GM12878 (cell line): Measurements from ENCODE around the gene IL1RAPL1. TPM values are rescaled to one million over a fixed set of nuclear protein-coding genes. Genes with fewer than 3 reads are reported as not detected.

Experiments used
- ATAC-seq: fragments of 200-7000 bp; cut with Tn5 transposase; 3 replicates; pipeline ENCODE4 v1.9.1; 2020; ENCODE audit warnings: mild to moderate bottlenecking, moderate library complexity
- BruUV-seq: library from RNA; stranded (reverse); fragments of 400-500 nt; replicated peaks from 2 replicates; lab custom pipeline; 2021; lab: Mats Ljungman, UMichigan
- CTCF ChIA-PET: fragments of 300-600 bp; sonication (Branson Sonifier 250); formaldehyde crosslinking; extraction: SDS; loops from one replicate; lab custom pipeline; 2021; ENCODE audit warnings: inconsistent platforms; lab: Yijun Ruan, JAX
- POLR2A ChIA-PET: fragments of 350-600 bp; formaldehyde crosslinking; extraction: SDS; loops from one replicate; lab custom pipeline; 2021; ENCODE audit warnings: inconsistent platforms; lab: Charles Lee
- RAD21 ChIA-PET: fragments of 300-600 bp; sonication (Branson Sonifier 250); formaldehyde crosslinking; loops from one replicate; lab custom pipeline; 2023; ENCODE audit warnings: antibody characterized with exemption; ENCODE audit not compliant: unreplicated experiment; lab: Charles Lee
- SMC1A ChIA-PET: fragments of 300-600 bp; sonication (Branson Sonifier 250); formaldehyde crosslinking; loops from one replicate; lab custom pipeline; 2023; ENCODE audit not compliant: unreplicated experiment, uncharacterized antibody; lab: Charles Lee
- DNase-seq: peaks from one replicate; pipeline ENCODE4 v3.0.0-alpha.2; 2011; ENCODE audit warnings: low read depth, low spot score
- FAIRE-seq: peaks from 3 replicates; lab custom pipeline; 2011; peaks lifted over from hg19 to GRCh38; lab: Jason Lieb, UNC
- H2AFZ ChIP-seq: 2 replicates; pipeline ENCODE4 v1.6.0; 2011; ENCODE audit warnings: low read depth, low read length, control low read depth; ENCODE audit not compliant: control insufficient read depth
- H3K27ac ChIP-seq: 2 replicates; pipeline ENCODE4 v1.5.1; 2011; ENCODE audit warnings: control low read depth; ENCODE audit not compliant: control insufficient read depth, insufficient read depth
- H3K27me3 ChIP-seq, 2 experiments: replicated peaks in 1 of 2; 2 replicates each; pipeline versions ENCODE4 v1.6.0 to v1.6.1; 2011; ENCODE audit warnings: low read length in 1 of 2; ENCODE audit not compliant: control insufficient read depth in 2 of 2, insufficient read depth in 2 of 2
- H3K36me3 ChIP-seq, 2 experiments: 2 replicates each; pipeline ENCODE4 v1.5.1; 2011; ENCODE audit warnings: low read length in 1 of 2; ENCODE audit not compliant: control insufficient read depth in 2 of 2, insufficient read depth in 2 of 2
- H3K4me1 ChIP-seq: 2 replicates; pipeline ENCODE4 v1.6.1; 2011; ENCODE audit warnings: mild to moderate bottlenecking, low read length, moderate library complexity, mixed read lengths; ENCODE audit not compliant: control insufficient read depth, insufficient read depth
- H3K4me2 ChIP-seq: 2 replicates; pipeline ENCODE4 v1.6.0; 2011; ENCODE audit warnings: control low read depth; ENCODE audit not compliant: control insufficient read depth, insufficient read depth
- H3K4me3 ChIP-seq: fragments of 200-600 bp; sonication (generic); 2 replicates; pipeline ENCODE4 v1.5.1; 2016
- H3K79me2 ChIP-seq: 2 replicates; pipeline ENCODE4 v1.6.0; 2011; ENCODE audit warnings: low read length; ENCODE audit not compliant: control insufficient read depth, insufficient read depth
- H3K9ac ChIP-seq: 2 replicates; pipeline ENCODE4 v1.8.0; 2011; ENCODE audit warnings: low read length, control low read depth, mixed read lengths; ENCODE audit not compliant: control insufficient read depth, insufficient read depth
- H3K9me3 ChIP-seq: replicated peaks from 3 replicates; pipeline ENCODE4 v1.5.1; 2011; ENCODE audit warnings: mild to moderate bottlenecking, low read length; ENCODE audit not compliant: control insufficient read depth, insufficient read depth
- H4K20me1 ChIP-seq: 2 replicates; pipeline ENCODE4 v1.6.0; 2011; ENCODE audit not compliant: control insufficient read depth, insufficient read depth
- BACH1 ChIP-seq: fragments of 450-650 bp; IDR thresholded peaks from 2 replicates; pipeline ENCODE4 v1.6.1; 2017; ENCODE audit warnings: mild to moderate bottlenecking, borderline replicate concordance
- CEBPB ChIP-seq, 2 experiments: fragments of 150-350 bp in 1 of 2; IDR thresholded peaks; 2 replicates each; pipeline ENCODE4 v1.6.1; 2012 to 2014; ENCODE audit warnings: low read depth in 2 of 2, low read length in 2 of 2, borderline replicate concordance in 1 of 2, inconsistent platforms in 1 of 2
- CEBPZ ChIP-seq: fragments of 150-350 bp; IDR thresholded peaks from 2 replicates; pipeline ENCODE4 v1.6.1; 2016; ENCODE audit warnings: low read depth, low read length
- EED ChIP-seq: sonication (generic); IDR thresholded peaks from 2 replicates; pipeline ENCODE4 v1.6.1; 2016; ENCODE audit warnings: antibody characterized with exemption, low read depth
- ETV6 ChIP-seq, 2 experiments: fragments of 450-650 bp in 1 of 2; IDR thresholded peaks in 1 of 2; conservative IDR thresholded peaks in 1 of 2; 2 replicates each; pipeline ENCODE4 v1.6.1; 2014; ENCODE audit warnings: antibody characterized with exemption in 1 of 2, borderline replicate concordance in 1 of 2, low read depth in 1 of 2, mild to moderate bottlenecking in 1 of 2, moderate library complexity in 1 of 2
- FOXM1 ChIP-seq: IDR thresholded peaks from 2 replicates; pipeline ENCODE4 v1.6.1; 2012; ENCODE audit warnings: low read depth, mild to moderate bottlenecking, inconsistent platforms, low read length, moderate library complexity
- MEF2A ChIP-seq: IDR thresholded peaks from 2 replicates; pipeline ENCODE4 v1.6.1; 2011; ENCODE audit warnings: low read depth, mild to moderate bottlenecking, low read length, moderate library complexity; ENCODE audit not compliant: insufficient read depth
- MTA2 ChIP-seq: fragments of 450-650 bp; IDR thresholded peaks from 2 replicates; pipeline ENCODE4 v1.6.1; 2016; ENCODE audit warnings: low read depth, mild to moderate bottlenecking, moderate library complexity
- NBN ChIP-seq: fragments of 450-650 bp; IDR thresholded peaks from 2 replicates; pipeline ENCODE4 v1.6.1; 2016
- NFIC ChIP-seq: IDR thresholded peaks from 2 replicates; pipeline ENCODE4 v1.6.1; 2012; ENCODE audit warnings: low read depth, mild to moderate bottlenecking, inconsistent platforms, low read length, moderate library complexity
- NFXL1 ChIP-seq: fragments of 450-650 bp; IDR thresholded peaks from 2 replicates; pipeline ENCODE4 v1.6.1; 2017; ENCODE audit warnings: antibody characterized with exemption, mild to moderate bottlenecking, borderline replicate concordance
- NRF1 ChIP-seq: conservative IDR thresholded peaks from 2 replicates; pipeline ENCODE4 v1.6.1; 2011; ENCODE audit warnings: mild to moderate bottlenecking, low read depth, low read length, improper control_type of control experiment
- PBX3 ChIP-seq: IDR thresholded peaks from 2 replicates; pipeline ENCODE4 v1.6.1; 2011; ENCODE audit warnings: mild to moderate bottlenecking, low read depth, low read length, moderate library complexity; ENCODE audit not compliant: insufficient replicate concordance
- POLR2A ChIP-seq: IDR thresholded peaks from 2 replicates; pipeline ENCODE4 v1.6.1; 2011; ENCODE audit warnings: low read depth, mild to moderate bottlenecking, low read length
- RUNX3 ChIP-seq: IDR thresholded peaks from 2 replicates; pipeline ENCODE4 v1.6.1; 2012; ENCODE audit warnings: low read length, inconsistent platforms
- SIN3A ChIP-seq: IDR thresholded peaks from 2 replicates; pipeline ENCODE4 v1.6.1; 2012; ENCODE audit warnings: low read depth, low read length, improper control_type of control experiment
- SREBF1 ChIP-seq: IDR thresholded peaks from 2 replicates; pipeline ENCODE4 v1.6.1; 2012; ENCODE audit warnings: mild to moderate bottlenecking, low read length
- SUPT20H ChIP-seq: IDR thresholded peaks from 2 replicates; pipeline ENCODE4 v1.6.1; 2011; ENCODE audit warnings: low read depth, mild to moderate bottlenecking, low read length, moderate library complexity, borderline replicate concordance; ENCODE audit not compliant: control insufficient read depth
- TAF1 ChIP-seq: IDR thresholded peaks from 2 replicates; pipeline ENCODE4 v1.6.1; 2011; ENCODE audit warnings: mild to moderate bottlenecking, low read depth, low read length, borderline replicate concordance
- TARDBP ChIP-seq: IDR thresholded peaks from 2 replicates; pipeline ENCODE4 v1.6.1; 2016; ENCODE audit warnings: borderline replicate concordance
- USF2 ChIP-seq: IDR thresholded peaks from 2 replicates; pipeline ENCODE4 v1.6.1; 2011; ENCODE audit warnings: low read depth, low read length, improper control_type of control experiment, borderline replicate concordance
- ZNF274 ChIP-seq: IDR thresholded peaks from one replicate; pipeline ENCODE4 v1.8.0; 2011; ENCODE audit not compliant: insufficient read length, insufficient read depth
- in situ Hi-C: fragments of 300-500 bp; cut with MboI; formaldehyde crosslinking; loops from 9 replicates; pipeline ENCODE4 v1.14.3; 2018; ENCODE audit warnings: mixed read lengths
- intact Hi-C: fragments of 100-400 bp; cut with micrococcal nuclease; formaldehyde crosslinking; loops from one replicate; pipeline ENCODE4 v1.14.2; 2022; ENCODE audit not compliant: unreplicated experiment
- polyA plus RNA-seq, 11 experiments: library from polyadenylated mRNA; depleted of rRNA in 4 of 11; unstranded in 6 of 11; stranded (reverse) in 5 of 11; fragments of >200 nt; fragmentation: Nextera tagmentation in 4 of 11; fragmentation: Illumina TruSeq in 1 of 11; extraction: Ambion mirVana in 4 of 11; extraction: Trizol in 1 of 11; gene quantifications; 1 replicate in 1 of 11; 2 replicates in 10 of 11; pipeline versions ENCODE4 v1.2.1 to v1.2.3, GENCODE V29; 2011 to 2016; ENCODE audit warnings: inconsistent platforms in 2 of 11, missing spikeins in 2 of 11, low read depth in 1 of 11
- total RNA-seq, 4 experiments: library from RNA; depleted of rRNA in 3 of 4; stranded (reverse); fragments of >200 nt in 3 of 4; fragmentation: Illumina TruSeq in 1 of 4; extraction: Trizol in 1 of 4; gene quantifications; 2 replicates each; pipeline versions ENCODE4 v1.2.1 to v1.2.3, GENCODE V29; 2013 to 2021

Gene IL1RAPL1
- total and polyA plus RNA-seq, 10 of the 15 experiments (the other 5 are each of a cell fraction or from before 2014, with no cell fraction given), result not detected

- TF ChIP-seq CEBPZ (no peak), TAF1 (no peak), EED (no peak), SREBF1 (no peak), CEBPB (IDR thresholded peaks at IDR 0.05; ENCODE audit: borderline replicate concordance in 1 of 2, low read depth in 2 of 2, low read length in 2 of 2) (no peak), TARDBP (no peak)
Observed at GRCh38 chrX:29012867-29013266, 425.6 kb downstream of the IL1RAPL1 start (continued).

GRCh38 chrX:29023207-29023606 is 436.0 kb downstream of the IL1RAPL1 start:
- Histone ChIP-seq H3K9ac (no peak overlapping the region), H3K4me1 (no peaks in the 10 kb centered on the region), H3K27me3 (no peaks in the 10 kb centered on the region), H3K4me3 (no peak overlapping the region), H4K20me1 (no peaks in the 10 kb centered on the region), H3K36me3 (no peaks in the 10 kb centered on the region), H3K27ac (no peak overlapping the region), H3K4me2 (no peak overlapping the region), H3K79me2 (no peaks in the 10 kb centered on the region), H2AFZ (no peak overlapping the region), H3K9me3 (no peaks in the 10 kb centered on the region)
- RAD21 ChIA-PET, result no interaction called here
- BruUV-seq, result no TSS peak
- CTCF ChIA-PET, result no interaction called here
- POLR2A ChIA-PET, result no interaction called here
- intact Hi-C loops, result no loop called here
- in situ Hi-C loops, result no loop called here
- ATAC-seq (no peak), FAIRE-seq (no peak), DNase-seq (no peak)
- SMC1A ChIA-PET, result no interaction called here
- TF ChIP-seq MTA2, result no peak
- TF ChIP-seq NRF1, result no peak
- TF ChIP-seq ZNF274, result no peak
- no peak for TF ChIP-seq NFXL1
- no peak for TF ChIP-seq PBX3
- no peak for TF ChIP-seq SUPT20H
- no peak for TF ChIP-seq ETV6 (conservative IDR thresholded peaks at IDR 0.05 in 1 of 2, IDR thresholded peaks at IDR 0.05 in 1 of 2; ENCODE audit: borderline replicate concordance in 1 of 2, low read depth in 1 of 2)
- TF ChIP-seq POLR2A, result no peak
- TF ChIP-seq MEF2A, result no peak
- no peak for TF ChIP-seq NFIC
- no peak for TF ChIP-seq FOXM1
- TF ChIP-seq BACH1, result no peak
- TF ChIP-seq SIN3A, result no peak
- no peak for TF ChIP-seq NBN
- no peak for TF ChIP-seq USF2
- TF ChIP-seq RUNX3, result no peak
